OCI-LY1 (cell line): ENCODE data around the gene UPP2.

ENCODE experiments used
- H2AFZ ChIP-seq: fragments of 200-600 bp; sonication (generic), shearing (Covaris generic); 2 replicates; pipeline ENCODE4 v1.6.0; 2014; ENCODE audit warnings: antibody characterized with exemption, mild to moderate bottlenecking, low read length
- H3F3A ChIP-seq: fragments of 200-600 bp; sonication (generic), shearing (Covaris generic); 2 replicates; pipeline ENCODE4 v1.6.0; 2014; ENCODE audit warnings: mild to moderate bottlenecking, antibody characterized with exemption, low read length, moderate library complexity; ENCODE audit not compliant: insufficient read depth
- H3K27ac ChIP-seq: fragments of 200-600 bp; sonication (generic); 2 replicates; pipeline ENCODE4 v1.5.1; 2014; ENCODE audit warnings: low read length, mixed run types, mild to moderate bottlenecking, low read depth; ENCODE audit not compliant: poor library complexity, severe bottlenecking
- H3K27me3 ChIP-seq: fragments of 200-600 bp; sonication (generic); 2 replicates; pipeline ENCODE4 v1.6.0; 2014; ENCODE audit warnings: antibody characterized with exemption, mild to moderate bottlenecking, low read length, moderate library complexity; ENCODE audit not compliant: insufficient read depth
- H3K36me3 ChIP-seq: fragments of 200-600 bp; sonication (generic); 2 replicates; pipeline ENCODE4 v1.6.1; 2014; ENCODE audit warnings: mild to moderate bottlenecking, antibody characterized with exemption, low read length, moderate library complexity, mixed read lengths; ENCODE audit not compliant: insufficient read depth
- H3K4me1 ChIP-seq: fragments of 200-600 bp; sonication (generic); 2 replicates; pipeline ENCODE4 v1.5.1; 2014; ENCODE audit warnings: mild to moderate bottlenecking, low read length, moderate library complexity; ENCODE audit not compliant: insufficient read depth, severe bottlenecking
- H3K4me2 ChIP-seq: fragments of 200-600 bp; sonication (generic), shearing (Covaris generic); 2 replicates; pipeline ENCODE4 v1.6.1; 2014; ENCODE audit warnings: low read length
- H3K4me3 ChIP-seq: fragments of 200-600 bp; sonication (generic); 2 replicates; pipeline ENCODE4 v1.5.1; 2014; ENCODE audit warnings: low read length, low read depth, mild to moderate bottlenecking, mixed read lengths; ENCODE audit not compliant: poor library complexity, severe bottlenecking
- H3K79me2 ChIP-seq: fragments of 200-600 bp; shearing (Covaris generic); 2 replicates; pipeline ENCODE4 v1.6.1; 2016; ENCODE audit warnings: mixed run types, low read length, mixed read lengths; ENCODE audit not compliant: insufficient read depth
- H3K9ac ChIP-seq: fragments of 200-600 bp; sonication (generic), shearing (Covaris generic); 2 replicates; pipeline ENCODE4 v1.6.1; 2014; ENCODE audit warnings: mild to moderate bottlenecking, low read length, mixed read lengths
- H3K9me2 ChIP-seq: fragments of 200-600 bp; sonication (generic), shearing (Covaris generic); 2 replicates; pipeline ENCODE4 v1.6.1; 2014; ENCODE audit warnings: low read depth, mild to moderate bottlenecking, low read length, mixed read lengths
- H3K9me3 ChIP-seq: fragments of 200-600 bp; shearing (Covaris generic); 2 replicates; pipeline ENCODE4 v1.6.1; 2014; ENCODE audit warnings: low read length, mixed read lengths
- H4K20me1 ChIP-seq: fragments of 200-600 bp; sonication (generic), shearing (Covaris generic); 2 replicates; pipeline ENCODE4 v1.6.0; 2016; ENCODE audit warnings: mild to moderate bottlenecking, low read length; ENCODE audit not compliant: insufficient read depth
- EZH2 ChIP-seq: fragments of 200-600 bp; sonication (generic), shearing (Covaris generic); IDR thresholded peaks from 2 replicates; pipeline ENCODE4 v1.8.0; 2017; ENCODE audit warnings: borderline replicate concordance, mixed run types, mild to moderate bottlenecking, antibody characterized with exemption, low read length, moderate library complexity, mixed read lengths
- TF ChIP-seq, protein P1 (sequence below): fragments of 200-600 bp; sonication (generic), shearing (Covaris generic); IDR thresholded peaks from 2 replicates; pipeline ENCODE4 v1.5.1; 2017; ENCODE audit warnings: mild to moderate bottlenecking, antibody characterized with exemption, low read length, moderate library complexity, mixed read lengths

The UPP2 gene

DNA sequence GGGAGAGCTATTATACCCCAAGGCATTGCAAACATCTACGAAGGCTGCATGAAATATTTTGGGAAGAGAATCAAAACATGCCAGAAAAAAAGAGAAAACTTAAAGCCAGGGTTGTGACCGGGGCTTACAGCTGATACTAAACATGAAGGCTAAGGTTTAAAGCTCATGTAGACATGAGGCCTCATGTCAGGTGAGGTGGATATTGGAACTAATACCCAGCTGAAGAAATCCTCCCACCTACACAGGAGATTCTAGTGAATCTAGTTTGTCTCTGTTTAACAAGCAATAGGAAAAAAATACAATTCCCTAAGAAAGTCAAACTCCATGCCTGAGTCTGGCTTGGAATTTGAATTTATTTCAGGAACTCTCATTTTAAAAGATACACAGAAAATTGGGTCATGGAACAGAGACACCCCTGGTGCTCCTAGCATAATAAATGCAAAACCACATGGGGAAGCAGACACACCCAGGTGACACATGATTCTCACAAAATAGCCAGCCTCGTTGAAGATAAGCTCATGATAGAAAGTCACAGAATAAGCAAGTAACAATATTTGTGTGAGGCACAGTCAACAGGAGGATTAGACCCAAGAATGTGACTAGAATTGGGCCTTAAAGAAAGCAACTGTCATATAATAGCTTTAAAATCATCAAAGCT is 42.2 kb downstream of the UPP2 start:
- Histone ChIP-seq H3K27me3 (no peaks in the 10 kb centered on the region), H3K9ac (no peak overlapping the region), H3K9me3 (no peaks in the 10 kb centered on the region), H3K27ac (no peak overlapping the region), H3F3A (no peaks in the 10 kb centered on the region), H3K4me1 (no peaks in the 10 kb centered on the region), H3K79me2 (no peaks in the 10 kb centered on the region), H3K9me2 (no peaks in the 10 kb centered on the region), H3K4me2 (no peak overlapping the region), H3K36me3 (no peaks in the 10 kb centered on the region), H2AFZ (no peak overlapping the region), H3K4me3 (no peak overlapping the region), H4K20me1 (no peaks in the 10 kb centered on the region)
- TF ChIP-seq, protein P1, sequence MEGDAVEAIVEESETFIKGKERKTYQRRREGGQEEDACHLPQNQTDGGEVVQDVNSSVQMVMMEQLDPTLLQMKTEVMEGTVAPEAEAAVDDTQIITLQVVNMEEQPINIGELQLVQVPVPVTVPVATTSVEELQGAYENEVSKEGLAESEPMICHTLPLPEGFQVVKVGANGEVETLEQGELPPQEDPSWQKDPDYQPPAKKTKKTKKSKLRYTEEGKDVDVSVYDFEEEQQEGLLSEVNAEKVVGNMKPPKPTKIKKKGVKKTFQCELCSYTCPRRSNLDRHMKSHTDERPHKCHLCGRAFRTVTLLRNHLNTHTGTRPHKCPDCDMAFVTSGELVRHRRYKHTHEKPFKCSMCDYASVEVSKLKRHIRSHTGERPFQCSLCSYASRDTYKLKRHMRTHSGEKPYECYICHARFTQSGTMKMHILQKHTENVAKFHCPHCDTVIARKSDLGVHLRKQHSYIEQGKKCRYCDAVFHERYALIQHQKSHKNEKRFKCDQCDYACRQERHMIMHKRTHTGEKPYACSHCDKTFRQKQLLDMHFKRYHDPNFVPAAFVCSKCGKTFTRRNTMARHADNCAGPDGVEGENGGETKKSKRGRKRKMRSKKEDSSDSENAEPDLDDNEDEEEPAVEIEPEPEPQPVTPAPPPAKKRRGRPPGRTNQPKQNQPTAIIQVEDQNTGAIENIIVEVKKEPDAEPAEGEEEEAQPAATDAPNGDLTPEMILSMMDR = no peak
- no peak for TF ChIP-seq EZH2

DNA sequence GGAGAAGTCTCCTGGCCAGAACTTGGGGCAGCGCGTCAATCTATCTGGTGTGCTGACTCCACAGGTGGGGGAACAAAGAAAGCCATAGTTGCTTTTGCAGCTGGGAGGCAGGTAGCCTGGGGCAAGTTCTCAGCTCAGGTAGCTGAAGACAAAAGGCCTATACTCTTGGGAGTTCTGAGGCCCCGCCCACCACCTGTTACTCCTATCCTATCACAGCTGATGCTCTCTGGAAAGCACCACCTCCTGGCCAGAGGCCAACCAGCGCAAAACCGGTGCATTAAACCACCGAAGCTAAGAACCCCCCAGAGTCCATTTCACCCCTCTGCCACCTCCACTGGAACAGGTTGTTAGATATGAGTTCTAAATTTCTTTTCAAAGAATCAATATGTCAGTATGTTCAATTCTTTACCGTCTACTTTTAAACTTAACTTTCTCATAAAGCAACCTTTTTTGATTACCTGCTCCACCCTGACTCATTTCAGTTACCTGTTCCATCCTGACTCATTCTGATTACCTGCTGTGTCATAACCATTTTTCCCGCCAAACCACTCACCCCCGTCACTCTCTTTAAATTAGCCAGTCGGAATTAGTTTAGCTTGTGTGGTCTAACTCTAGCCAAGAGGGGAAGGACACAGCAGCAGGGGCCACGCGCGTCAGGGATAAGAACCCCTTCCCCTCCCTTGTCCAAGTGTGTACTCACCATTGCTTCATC is 43.4 kb downstream of the UPP2 start:
- Histone ChIP-seq H4K20me1 (no peaks in the 10 kb centered on the region), H3K36me3 (no peaks in the 10 kb centered on the region), H3K4me1 (no peaks in the 10 kb centered on the region), H3F3A (no peaks in the 10 kb centered on the region), H2AFZ (no peak overlapping the region), H3K79me2 (no peaks in the 10 kb centered on the region), H3K4me3 (no peak overlapping the region), H3K9me3 (no peaks in the 10 kb centered on the region), H3K27ac (no peak overlapping the region), H3K9me2 (no peaks in the 10 kb centered on the region), H3K9ac (no peak overlapping the region), H3K4me2 (no peak overlapping the region), H3K27me3 (no peaks in the 10 kb centered on the region)
- TF ChIP-seq EZH2 = no peak
- TF ChIP-seq, protein P1 = no peak

DNA sequence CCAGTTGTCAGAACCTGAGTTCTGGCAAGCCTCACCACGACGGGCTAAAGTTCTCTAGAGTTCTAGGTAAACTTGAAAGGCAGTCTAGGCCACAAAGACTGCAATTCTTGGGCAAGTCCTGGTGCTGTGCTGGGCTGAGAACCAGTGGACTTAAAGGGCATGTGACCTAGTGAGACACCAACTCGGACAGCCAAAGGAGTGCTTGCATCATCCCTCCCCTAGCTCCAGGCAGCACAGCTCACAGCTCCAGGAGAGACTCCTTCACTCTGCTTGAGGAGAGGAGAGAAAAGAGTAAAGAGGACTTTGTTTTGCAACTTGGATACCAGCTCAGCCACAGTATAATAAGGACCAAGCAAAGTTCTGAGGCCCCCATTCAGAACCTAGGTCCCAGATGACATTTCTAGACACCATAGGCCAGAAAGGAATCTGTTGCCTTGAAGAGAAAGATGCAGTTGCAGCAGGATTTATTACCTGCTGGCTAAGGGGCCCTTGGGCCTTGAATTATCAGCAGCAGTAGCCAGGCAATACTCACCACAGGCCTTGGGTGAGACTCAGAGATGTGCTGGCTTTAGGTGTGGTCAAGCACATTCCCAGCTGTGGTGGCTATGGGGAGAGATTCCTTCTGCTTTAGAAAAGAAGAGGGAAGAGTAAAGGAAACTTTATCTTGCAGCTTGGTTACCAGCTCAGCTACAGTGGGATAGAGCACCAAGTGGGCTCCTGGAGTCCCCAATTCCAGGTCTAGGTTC is 51.8 kb downstream of the UPP2 start:
- H4K20me1 ChIP-seq = no peaks in the 10 kb centered on the region
- no peak overlapping the region for H3K4me3 ChIP-seq
- H3K4me1 ChIP-seq = no peaks in the 10 kb centered on the region
- H3K4me2 ChIP-seq = no peak overlapping the region
- no peaks in the 10 kb centered on the region for H3K36me3 ChIP-seq
- H3K27me3 ChIP-seq = no peaks in the 10 kb centered on the region
- H3K9ac ChIP-seq = no peak overlapping the region
- H2AFZ ChIP-seq = no peak overlapping the region
- H3F3A ChIP-seq = no peaks in the 10 kb centered on the region
- no peaks in the 10 kb centered on the region for H3K79me2 ChIP-seq
- TF ChIP-seq EZH2 = no peak
- TF ChIP-seq, protein P1 = no peak
- no peak overlapping the region for H3K27ac ChIP-seq
- no peaks in the 10 kb centered on the region for H3K9me3 ChIP-seq
- H3K9me2 ChIP-seq = no peaks in the 10 kb centered on the region
